ENCODE data around the gene PMP22.
"Not testable (repeated sequence)": the region's sequence is repeated elsewhere in the genome, so short reads cannot be mapped to it uniquely, and the experiment has no call there.

Gene PMP22

DNA sequence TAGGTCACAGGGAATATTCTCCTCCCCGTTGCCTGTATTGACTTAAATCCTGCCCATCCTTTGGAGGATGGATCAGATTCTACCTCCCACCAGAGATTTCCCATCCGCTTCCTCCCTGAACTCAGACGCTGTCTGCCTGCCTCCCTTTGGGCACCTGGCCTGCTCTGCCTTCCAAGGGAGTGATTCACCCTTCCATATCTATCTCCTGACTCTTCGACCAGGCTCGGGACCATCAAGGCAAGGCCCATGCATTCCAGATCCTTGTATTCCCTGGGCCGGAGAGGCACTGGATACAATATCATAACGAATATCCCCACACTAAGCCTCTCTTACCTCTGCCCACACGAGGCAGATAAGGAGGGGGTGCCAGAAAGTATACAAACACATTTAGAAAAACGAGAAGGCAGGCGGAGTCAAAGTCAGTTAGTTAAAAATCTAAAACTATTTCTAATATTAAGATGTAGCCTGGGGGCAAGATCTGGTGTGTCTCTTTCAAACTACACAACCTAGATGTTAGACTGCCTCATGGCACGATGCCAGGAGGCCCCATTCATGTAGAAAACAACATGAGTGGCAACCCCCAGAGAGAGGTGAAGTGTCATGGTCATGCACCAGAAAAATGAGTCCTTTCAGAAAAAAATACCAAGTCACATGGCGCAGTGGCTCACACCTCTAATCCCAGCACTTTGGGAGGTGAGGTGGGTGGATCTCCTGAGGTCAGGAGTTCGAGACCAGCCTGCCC, 9.2 kb downstream of the PMP22 start:
- peak; percentile 47 for DNase-seq (ENCODE audit: low spot score)

DNA sequence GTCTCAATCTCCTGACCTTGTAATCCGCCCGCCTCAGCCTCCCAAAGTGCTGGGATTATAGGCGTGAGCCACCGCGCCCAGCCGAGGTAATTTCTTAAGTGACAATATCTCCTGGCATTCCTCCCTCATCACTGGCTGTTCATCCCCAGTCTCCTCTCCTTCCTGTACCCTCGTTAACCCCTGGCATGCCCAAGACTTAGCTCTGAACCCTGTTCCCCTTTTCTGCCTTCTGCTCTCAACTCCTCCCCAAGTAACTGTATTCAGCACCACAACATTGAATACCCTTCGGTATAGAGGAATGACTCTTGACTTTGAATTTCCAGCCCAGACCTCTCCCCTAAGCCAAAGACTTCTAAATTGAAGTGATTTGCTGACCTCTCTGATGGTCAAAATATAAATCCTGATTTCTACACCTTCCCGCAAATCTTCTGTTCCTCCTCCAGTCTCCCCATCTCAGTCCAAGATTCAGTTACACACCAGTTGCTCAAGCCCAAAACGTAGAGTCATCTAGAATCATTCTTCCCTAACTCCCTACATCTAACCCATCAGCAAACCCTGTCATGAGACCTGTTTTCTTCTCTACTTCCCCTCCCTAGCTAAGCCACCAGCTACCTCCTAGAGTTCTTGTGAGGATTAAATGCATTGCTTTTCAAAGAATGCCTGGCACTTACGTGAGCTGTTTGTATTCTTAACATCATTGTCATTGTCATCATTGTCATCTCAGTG, 14.8 kb downstream of the PMP22 start:
- no peak for DNase-seq (ENCODE audit: low spot score)

DNA sequence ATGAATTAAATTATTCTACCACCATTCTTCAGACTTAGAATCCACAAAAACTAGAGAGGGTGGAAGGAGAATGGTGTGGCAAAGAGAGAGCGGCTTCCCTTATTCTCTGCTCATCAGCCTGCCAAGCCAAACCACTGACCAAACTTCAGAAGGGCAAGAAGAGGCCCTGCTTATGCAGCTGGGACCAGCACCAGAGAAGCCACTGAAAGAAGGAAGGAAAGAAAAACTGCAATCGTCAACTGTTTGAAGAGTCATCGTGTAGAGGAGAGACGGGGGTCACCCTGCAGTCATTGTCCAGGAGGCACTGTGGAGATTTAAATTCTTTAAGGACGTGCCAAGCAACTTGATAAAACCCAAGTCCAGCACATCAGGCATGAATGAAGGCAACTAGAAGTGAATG, 15.6 kb downstream of the PMP22 start:
- no peak for DNase-seq (ENCODE audit: low spot score)

DNA sequence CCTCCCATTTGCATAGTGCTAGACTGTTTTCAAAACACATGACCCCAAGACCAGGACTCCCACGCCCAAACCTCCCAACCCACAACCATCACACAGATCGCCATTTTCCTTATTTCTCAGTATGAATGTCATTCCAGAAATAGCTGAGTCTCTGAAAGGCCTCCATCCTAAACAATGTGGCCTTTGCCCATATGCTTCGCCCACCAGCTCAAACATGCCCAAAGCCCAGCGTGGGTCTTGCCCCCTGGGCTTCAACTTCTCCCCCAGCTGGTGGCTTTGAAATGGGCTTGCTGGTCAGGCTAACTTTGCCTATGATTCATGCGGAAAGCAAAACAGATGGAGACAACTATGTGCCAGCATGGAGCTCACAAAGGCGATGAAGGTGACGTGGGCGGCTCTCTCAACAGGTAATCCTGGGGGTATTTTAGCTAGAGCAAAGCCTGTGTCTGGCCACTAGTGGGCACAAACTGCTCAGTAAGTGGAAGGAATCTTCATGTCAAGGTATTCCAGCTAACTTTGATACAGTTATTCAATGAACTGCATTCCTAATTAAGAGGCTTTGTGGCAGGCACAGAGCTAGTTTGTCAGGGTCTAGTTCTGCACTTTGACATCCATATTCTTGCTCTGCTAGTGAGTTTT, 17.1 kb downstream of the PMP22 start:
- no peak for DNase-seq (ENCODE audit: low spot score)

DNA sequence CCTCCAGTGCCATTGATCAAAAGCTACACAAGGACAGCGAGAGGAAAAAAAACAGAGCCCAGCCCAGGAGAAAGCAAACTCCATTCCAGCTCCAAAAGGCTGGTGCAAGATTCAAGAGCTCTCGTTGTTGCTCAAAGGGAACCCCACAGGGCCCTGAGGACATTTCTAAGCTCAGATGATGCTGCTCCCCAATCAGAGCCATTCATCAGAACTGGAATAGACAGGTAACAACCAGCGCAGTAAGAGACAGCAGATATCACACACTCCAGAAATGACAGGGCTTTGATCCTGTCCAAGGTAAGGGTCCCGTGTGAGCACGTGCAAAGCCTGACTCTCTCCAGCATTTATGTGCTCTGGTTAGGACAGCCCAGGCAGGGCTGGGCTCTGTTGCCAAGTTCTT, 20.1 kb downstream of the PMP22 start:
- DNase-seq (ENCODE audit: low spot score): no peak

DNA sequence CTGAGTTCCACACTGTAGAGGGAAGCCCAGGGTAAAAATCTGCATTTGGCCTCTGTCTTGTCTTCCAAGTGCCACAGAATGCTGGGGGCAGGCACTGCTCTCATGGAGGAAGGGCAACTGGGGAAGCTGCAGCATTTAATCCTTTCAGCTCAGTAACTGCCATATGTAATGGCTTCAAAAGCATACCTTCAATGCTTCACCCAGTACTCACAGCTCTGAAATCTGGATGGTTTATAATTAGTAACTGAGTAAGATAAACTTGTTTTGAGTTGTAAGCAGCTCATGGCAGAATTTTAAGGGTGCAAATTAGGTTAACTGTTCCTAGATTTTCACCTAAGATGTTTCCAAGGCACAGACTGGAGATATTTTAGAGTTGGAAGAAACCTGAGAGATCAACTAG, 24.5 kb downstream of the PMP22 start:
- DNase-seq (ENCODE audit: low spot score): no peak

GRCh38 chr17:15239491-15239890, 25.6 kb downstream of the PMP22 start:
- DNase-seq (ENCODE audit: low spot score): no peak

GRCh38 chr17:15238676-15239422, 26.3 kb downstream of the PMP22 start:
- DNase-seq (ENCODE audit: low spot score): no peak

DNA sequence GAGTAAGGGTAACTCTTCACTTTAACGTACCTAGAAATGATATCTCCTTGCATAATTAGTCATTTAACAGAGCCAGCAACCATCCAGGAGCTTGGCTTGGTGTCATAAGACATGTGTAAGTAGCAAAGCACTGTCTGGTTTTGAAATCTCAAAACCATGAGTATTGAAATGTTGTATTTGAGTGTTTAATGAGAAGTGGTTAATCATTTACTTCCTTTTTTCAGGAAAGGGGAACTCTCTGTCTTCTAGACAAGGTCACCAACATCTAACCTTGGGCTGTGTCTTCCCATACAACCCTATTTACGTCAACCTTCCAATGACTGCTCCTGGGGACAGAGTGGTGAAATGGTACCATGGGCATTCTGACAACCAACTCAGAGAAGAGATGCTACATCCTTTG, 27.1 kb downstream of the PMP22 start:
- no peak for DNase-seq (ENCODE audit: low spot score)

DNA sequence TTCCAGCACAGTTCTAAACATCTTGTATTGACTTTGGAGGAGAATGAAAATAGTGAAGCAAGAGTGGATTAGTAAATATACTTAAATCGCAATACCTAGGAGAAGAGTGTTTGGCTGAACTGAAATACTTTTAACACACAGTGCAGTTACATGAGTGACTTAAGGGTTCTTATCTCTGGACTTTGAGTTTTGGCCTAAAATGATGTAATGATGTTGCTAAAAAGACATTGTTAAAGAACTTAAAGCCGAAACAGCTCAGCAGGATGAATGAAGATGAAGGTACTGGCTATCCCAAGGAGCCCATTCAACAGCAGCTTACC, 28.1 kb downstream of the PMP22 start:
- DNase-seq (ENCODE audit: low spot score): no peak

DNA sequence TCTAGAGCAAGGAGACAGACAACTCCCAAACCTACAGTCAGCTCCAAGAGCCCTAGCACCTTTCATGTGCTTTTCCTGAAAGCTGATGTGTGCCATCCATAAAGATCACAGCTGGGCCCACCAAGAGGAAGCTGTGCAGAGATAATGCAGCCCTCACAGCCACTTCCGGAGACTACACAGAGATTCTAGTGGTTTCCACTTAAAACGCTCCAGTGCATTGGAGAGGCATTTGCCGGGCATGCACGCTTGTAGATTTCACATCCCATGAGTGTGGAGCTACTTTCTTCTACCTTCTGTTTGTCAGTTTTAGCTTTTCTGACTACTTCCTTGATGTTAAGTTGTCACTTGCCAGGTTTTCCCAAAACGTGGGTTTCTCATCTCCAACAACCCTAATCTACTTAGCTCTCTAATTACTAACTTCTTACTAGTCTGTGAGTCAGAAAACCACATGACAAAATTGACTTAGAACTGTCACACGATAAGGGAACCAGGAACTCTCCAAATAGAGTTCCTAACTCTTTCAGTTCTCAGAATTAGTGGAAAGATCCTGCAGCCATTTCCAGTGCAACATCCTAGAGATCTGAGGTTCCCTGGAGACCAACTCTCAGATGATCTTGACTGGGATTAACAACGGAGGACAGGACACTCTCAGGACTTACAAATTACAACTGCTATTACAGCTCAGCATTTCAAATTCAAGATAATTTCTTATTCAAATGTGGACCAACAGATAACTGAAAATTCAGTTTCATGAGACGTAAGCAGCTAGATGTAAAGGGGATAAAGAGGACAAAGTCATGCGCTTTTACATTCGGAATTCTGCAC, 28.6 kb downstream of the PMP22 start:
- no peak for DNase-seq (ENCODE audit: low spot score)

DNA sequence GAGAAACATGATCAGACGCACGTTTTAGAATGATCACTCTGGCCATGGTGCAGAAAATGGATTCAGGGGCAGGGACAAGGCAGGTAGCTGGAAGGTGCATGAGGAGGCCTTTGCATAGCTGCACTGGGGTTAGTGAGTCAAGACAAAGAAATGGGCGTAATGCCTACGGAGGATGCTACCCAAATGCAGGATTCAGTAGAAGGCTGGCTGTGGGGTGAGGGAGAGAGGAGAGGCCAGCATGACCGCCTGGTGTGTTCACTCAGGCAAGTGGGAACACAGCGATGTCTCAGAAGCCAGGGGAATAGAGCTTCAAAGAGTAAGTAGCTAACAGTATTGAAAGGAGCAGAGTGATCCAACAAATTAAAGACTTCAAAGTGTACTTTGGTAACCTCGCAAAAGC, 31.2 kb downstream of the PMP22 start:
- DNase-seq (ENCODE audit: low spot score): no peak

GRCh38 chr17:15233022-15233805, 31.9 kb downstream of the PMP22 start:
- peak; percentile 70 for DNase-seq (ENCODE audit: low spot score)

DNA sequence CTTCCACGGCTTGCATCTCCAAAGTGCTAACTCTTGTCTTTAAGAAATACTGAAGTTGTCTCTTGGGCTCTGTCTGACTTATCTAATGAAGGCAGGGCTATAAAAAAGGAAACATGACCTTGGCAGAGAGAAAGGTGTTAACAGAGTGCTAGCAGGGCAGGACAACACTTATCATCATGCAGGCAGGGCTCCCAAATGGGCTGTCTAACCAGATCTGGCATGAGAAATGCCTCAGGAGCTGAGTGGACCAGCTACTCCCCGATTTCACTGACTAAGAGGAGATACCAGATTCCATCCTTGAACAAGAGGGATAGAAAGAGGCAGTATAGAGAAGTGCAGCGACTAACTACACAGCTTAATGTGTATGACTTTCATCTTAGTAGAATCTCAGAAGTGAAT, 32.6 kb downstream of the PMP22 start:
- DNase-seq (ENCODE audit: low spot score): no peak

DNA sequence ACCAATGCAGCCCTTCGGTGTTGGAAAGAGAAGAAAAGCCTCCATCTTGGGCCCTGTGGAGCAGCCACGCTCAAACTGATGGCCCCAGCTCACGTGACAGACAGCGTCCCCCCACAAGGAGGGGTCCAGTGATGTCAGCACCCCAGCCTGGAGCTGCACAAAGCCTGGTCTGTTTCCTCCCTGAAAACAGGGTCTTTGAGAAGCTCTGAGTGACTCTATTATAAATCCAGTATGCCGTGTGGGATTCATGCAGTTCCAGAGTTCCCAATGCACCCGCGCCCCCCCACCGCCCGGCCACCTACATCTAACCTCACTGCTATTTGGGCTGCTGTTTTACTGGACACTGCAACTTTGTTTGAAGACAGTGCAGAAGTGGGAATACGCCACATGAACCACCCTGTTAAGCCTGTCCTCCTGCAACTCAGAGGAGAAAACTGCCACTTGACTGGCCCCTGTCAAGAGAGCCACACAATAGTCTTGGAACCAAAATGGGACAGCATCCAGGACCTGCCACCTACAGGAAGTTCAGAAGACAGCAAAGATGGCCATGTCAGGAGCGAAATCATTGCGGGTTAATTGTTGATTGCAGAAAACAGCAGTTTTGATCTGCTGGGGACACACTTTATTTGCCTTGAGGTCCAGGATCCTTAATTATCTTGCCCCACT, 33.1 kb downstream of the PMP22 start:
- DNase-seq (ENCODE audit: low spot score): no peak

- DNase-seq (ENCODE audit: low spot score): no peak
Measured at GRCh38 chr17:15230866-15231265, 34.3 kb downstream of the PMP22 start.

GRCh38 chr17:15221827-15222226, 43.3 kb downstream of the PMP22 start:
- not testable (repeated sequence) for DNase-seq (ENCODE audit: low spot score)

GRCh38 chr17:15220785-15221184, 44.3 kb downstream of the PMP22 start:
- no peak for DNase-seq (ENCODE audit: low spot score)

GRCh38 chr17:15216481-15216880, 48.6 kb downstream of the PMP22 start:
- no peak for DNase-seq (ENCODE audit: low spot score)

GRCh38 chr17:15213381-15214087, 51.6 kb downstream of the PMP22 start:
- DNase-seq (ENCODE audit: low spot score): no peak

All from AG08396 (cell line).